Thyroid gland (tissue), 4 donors: Measurements from ENCODE around the gene PDF. TPM values are rescaled to one million over a fixed set of nuclear protein-coding genes. Genes with fewer than 3 reads are reported as not detected.

Source experiments
- DNase-seq, 2 donors: peaks; one replicate each; pipeline ENCODE4 v3.0.0-alpha.2; 2019
- H3K27ac ChIP-seq, 3 donors: fragments of 200-600 bp; sonication (generic); 1 replicate in 2 of 3; 2 replicates in 1 of 3; pipeline ENCODE4 v1.5.1; 2016 to 2019; ENCODE audit warnings: mild to moderate bottlenecking in 1 of 3, moderate library complexity in 1 of 3
- H3K27me3 ChIP-seq: fragments of 200-600 bp; sonication (generic); one replicate; pipeline ENCODE4 v1.5.1; 2019
- H3K36me3 ChIP-seq, 2 donors: fragments of 200-600 bp; sonication (generic); one replicate each; pipeline ENCODE4 v1.5.1; 2016 to 2019
- H3K4me1 ChIP-seq, 2 donors: fragments of 200-600 bp; sonication (generic); one replicate each; pipeline ENCODE4 v1.5.1; 2017 to 2019
- H3K4me3 ChIP-seq, 3 donors: fragments of 200-600 bp; sonication (generic); replicated peaks in 1 of 3; 1 replicate in 2 of 3; 2 replicates in 1 of 3; pipeline ENCODE4 v1.5.1; 2016; ENCODE audit warnings: mild to moderate bottlenecking in 1 of 3
- H3K9me3 ChIP-seq: fragments of 200-600 bp; sonication (generic); one replicate; pipeline ENCODE4 v1.5.1; 2017
- POLR2A ChIP-seq, 2 donors: fragments of 450-650 bp; IDR thresholded peaks; one replicate each; pipeline ENCODE4 v1.6.1; 2017; ENCODE audit warnings: antibody characterized with exemption in 2 of 2, mild to moderate bottlenecking in 2 of 2, moderate library complexity in 1 of 2
- WGBS, 2 donors: methylation state at CpG; one replicate each; pipeline ENCODE4 v1.1.5; 2017; 5-methylcytosine and 5-hydroxymethylcytosine counted together
- intact Hi-C: fragments of 100-400 bp; cut with DNase I; formaldehyde crosslinking; loops from one replicate; pipeline ENCODE4 v1.15.1; 2023
- total RNA-seq, 4 donors: library from RNA; depleted of rRNA; stranded (reverse); fragments of >200 nt; gene quantifications; one replicate each; pipeline ENCODE4 v1.2.3, GENCODE V29; 2016
- TF ChIP-seq, protein P1 (sequence below), 6 experiments: fragments of 200-600 bp in 3 of 6; fragments of 450-650 bp in 3 of 6; sonication (generic) in 3 of 6; IDR thresholded peaks; one replicate each; pipeline ENCODE4 v1.5.1; 2016 to 2019; ENCODE audit warnings: antibody characterized with exemption in 6 of 6, mild to moderate bottlenecking in 2 of 6, inconsistent platforms in 1 of 6, moderate library complexity in 1 of 6

PDF gene
- total RNA-seq, 4 donors from 2014 or later = 35.2 to 57.0 (median 51.0) TPM

DNA sequence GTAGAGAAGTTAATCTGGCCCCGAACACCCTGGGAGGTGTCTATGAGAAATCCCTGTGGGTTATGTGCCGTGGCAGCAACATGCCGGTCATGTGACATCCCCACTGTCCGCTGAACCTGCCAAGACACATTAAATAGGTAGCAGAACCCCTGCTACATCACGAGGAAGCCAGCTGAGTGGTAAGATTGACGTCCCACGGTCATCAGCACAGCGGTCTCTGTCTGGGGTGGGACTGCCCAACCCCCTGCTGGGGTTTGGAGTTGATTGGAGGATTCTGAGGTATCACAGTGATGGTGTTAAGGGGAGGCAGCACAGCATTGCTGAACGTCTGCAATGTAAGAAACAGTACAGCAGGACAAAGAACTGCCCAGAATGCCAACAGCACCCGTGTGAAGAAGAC, 19.1 kb upstream of the PDF start:
- no peak for TF ChIP-seq POLR2A (IDR thresholded peaks at IDR 0.05)
- TF ChIP-seq, protein P1, sequence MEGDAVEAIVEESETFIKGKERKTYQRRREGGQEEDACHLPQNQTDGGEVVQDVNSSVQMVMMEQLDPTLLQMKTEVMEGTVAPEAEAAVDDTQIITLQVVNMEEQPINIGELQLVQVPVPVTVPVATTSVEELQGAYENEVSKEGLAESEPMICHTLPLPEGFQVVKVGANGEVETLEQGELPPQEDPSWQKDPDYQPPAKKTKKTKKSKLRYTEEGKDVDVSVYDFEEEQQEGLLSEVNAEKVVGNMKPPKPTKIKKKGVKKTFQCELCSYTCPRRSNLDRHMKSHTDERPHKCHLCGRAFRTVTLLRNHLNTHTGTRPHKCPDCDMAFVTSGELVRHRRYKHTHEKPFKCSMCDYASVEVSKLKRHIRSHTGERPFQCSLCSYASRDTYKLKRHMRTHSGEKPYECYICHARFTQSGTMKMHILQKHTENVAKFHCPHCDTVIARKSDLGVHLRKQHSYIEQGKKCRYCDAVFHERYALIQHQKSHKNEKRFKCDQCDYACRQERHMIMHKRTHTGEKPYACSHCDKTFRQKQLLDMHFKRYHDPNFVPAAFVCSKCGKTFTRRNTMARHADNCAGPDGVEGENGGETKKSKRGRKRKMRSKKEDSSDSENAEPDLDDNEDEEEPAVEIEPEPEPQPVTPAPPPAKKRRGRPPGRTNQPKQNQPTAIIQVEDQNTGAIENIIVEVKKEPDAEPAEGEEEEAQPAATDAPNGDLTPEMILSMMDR (IDR thresholded peaks at IDR 0.05) = no peak
- WGBS, 2 donors = 88 to 90% methylated on average over 10 of the region's 10 CpGs
- intact Hi-C loops = no loop called here
- peak overlapping the region in 1 of 3 donors; percentile 2 for H3K27ac ChIP-seq
- no peaks in the 10 kb centered on the region for H3K9me3 ChIP-seq
- H3K4me3 ChIP-seq = no peak overlapping the region
- peaks cover 8 to 13% of the 10 kb centered on the region in 2 donors for H3K4me1 ChIP-seq
- DNase-seq = no peak
- H3K36me3 ChIP-seq = no peaks in the 10 kb centered on the region
- H3K27me3 ChIP-seq = no peaks in the 10 kb centered on the region

DNA sequence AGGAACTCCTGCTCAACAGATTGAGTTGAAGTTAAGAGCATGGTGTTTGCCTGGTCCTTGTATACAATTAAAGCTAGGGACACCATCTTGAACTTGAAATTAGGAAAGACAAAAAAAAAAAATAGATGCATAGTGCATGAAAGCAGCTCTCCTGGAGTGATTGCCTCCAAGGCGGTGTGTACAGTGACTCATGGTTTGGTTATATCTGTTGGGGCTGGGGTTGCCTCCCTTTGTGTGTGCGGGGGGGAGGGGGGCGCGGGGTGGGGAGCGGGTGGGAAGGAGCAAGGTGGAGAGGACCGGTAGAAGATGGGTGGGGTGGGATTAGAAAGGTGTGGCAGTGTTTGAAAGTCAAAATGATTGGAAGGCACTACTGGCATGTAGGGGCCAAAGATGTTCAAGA, 17.8 kb upstream of the PDF start:
- Histone ChIP-seq H3K4me1 (peaks cover 8 to 13% of the 10 kb centered on the region in 2 donors), H3K27me3 (no peaks in the 10 kb centered on the region), H3K4me3 (no peak overlapping the region), H3K36me3 (no peaks in the 10 kb centered on the region), H3K27ac (no peak overlapping the region), H3K9me3 (no peaks in the 10 kb centered on the region)
- 90 to 95% methylated on average over 6 of the region's 6 CpGs for WGBS, 2 donors
- intact Hi-C loops = no loop called here
- TF ChIP-seq, protein P1 (IDR thresholded peaks at IDR 0.05) = no peak
- no peak for TF ChIP-seq POLR2A (IDR thresholded peaks at IDR 0.05)
- no peak for DNase-seq

DNA sequence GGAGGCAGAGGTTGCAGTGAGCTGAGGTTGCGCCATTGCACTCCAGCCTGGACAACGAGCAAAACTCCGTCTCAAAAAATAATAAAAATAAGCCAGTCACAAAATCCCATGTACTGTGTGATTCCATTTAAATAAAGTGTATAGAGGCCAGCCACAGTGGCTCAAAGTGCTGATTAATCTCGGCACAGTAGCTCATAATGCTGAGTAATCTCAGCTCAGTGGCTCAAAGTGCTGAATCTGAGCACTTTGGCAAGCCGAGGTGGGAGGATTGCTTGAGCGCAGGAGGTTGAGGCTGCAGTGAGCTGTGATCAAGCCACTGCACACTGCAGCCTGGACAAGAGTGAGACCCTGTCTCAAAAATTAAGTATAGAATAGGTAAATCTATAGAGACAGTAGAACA, 16.3 kb upstream of the PDF start:
- no peaks in the 10 kb centered on the region for H3K27me3 ChIP-seq
- peaks cover 3 to 9% of the 10 kb centered on the region in 2 donors for H3K36me3 ChIP-seq
- H3K27ac ChIP-seq = no peak overlapping the region
- intact Hi-C loops = no loop called here
- 86 to 88% methylated on average over 6 of the region's 6 CpGs for whole genome bisulfite sequencing, 2 donors
- H3K4me3 ChIP-seq = no peak overlapping the region
- no peaks in the 10 kb centered on the region for H3K9me3 ChIP-seq
- no peak for TF ChIP-seq POLR2A (IDR thresholded peaks at IDR 0.05)
- no peak for DNase-seq
- H3K4me1 ChIP-seq = peaks cover 8 to 13% of the 10 kb centered on the region in 2 donors

DNA sequence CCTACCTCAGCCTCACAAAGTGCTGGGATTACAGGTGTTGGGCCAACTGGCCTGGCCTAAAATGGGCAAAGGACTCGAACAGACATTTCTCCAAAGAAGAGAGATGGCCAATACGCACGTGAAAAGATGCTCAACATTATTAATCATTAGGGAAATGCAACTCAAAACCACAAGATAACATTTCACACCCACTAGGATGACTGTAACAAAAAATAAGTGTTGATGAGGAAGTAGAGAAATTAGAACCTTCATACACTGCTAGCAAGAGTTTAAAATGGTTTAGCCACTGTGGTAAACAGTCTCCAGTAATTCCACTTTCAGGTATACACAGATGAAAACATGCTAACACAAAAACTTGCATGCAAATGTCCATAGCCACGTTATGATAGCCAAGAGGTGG, 15.5 kb upstream of the PDF start:
- H3K4me1 ChIP-seq = peaks cover under 1 to 8% of the 10 kb centered on the region in 2 donors
- peaks cover 10 to 15% of the 10 kb centered on the region in 2 donors for H3K36me3 ChIP-seq
- no peak overlapping the region for H3K4me3 ChIP-seq
- WGBS, 2 donors = 81 to 86% methylated on average over 4 of the region's 4 CpGs
- no peak for TF ChIP-seq POLR2A (IDR thresholded peaks at IDR 0.05)
- TF ChIP-seq, protein P1 (IDR thresholded peaks at IDR 0.05) = no peak
- DNase-seq = no peak
- H3K9me3 ChIP-seq = no peaks in the 10 kb centered on the region
- no peak overlapping the region for H3K27ac ChIP-seq
- no peaks in the 10 kb centered on the region for H3K27me3 ChIP-seq
- intact Hi-C loops = no loop called here

DNA sequence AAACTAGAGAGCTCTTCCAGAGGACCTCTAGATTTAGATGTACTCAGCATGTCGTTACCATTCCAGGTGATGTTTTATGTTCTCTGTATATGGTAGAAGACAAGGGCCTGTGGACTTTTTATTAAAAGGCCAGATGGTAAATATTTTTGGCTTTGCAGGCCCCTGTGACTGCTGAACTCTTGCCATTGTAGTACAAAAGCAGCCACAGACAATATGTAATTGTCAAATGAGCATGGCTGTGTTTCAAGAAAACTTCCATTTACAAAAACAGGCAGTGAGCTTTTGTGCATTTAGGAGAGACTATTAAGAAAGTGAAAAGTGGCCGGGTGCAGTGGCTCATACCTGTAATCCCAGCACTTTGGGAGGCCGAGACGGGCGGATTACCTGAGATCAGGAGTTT, 13.8 kb upstream of the PDF start:
- TF ChIP-seq POLR2A (IDR thresholded peaks at IDR 0.05) = no peak
- TF ChIP-seq, protein P1 (IDR thresholded peaks at IDR 0.05) = no peak
- DNase-seq = no peak
- 91 to 95% methylated on average over 5 of the region's 5 CpGs for WGBS, 2 donors

More for the DNA sequence above, 13.8 kb upstream of the PDF start:
- Histone ChIP-seq H3K4me1 (peaks cover 8 to 9% of the 10 kb centered on the region in 2 donors), H3K4me3 (no peak overlapping the region), H3K27ac (no peak overlapping the region), H3K36me3 (peaks cover 10 to 15% of the 10 kb centered on the region in 2 donors), H3K9me3 (no peaks in the 10 kb centered on the region), H3K27me3 (no peaks in the 10 kb centered on the region)
- intact Hi-C loops = no loop called here
